Colonic mucosa (tissue), 4 donors: ENCODE data around the gene GPS1. TPM values are rescaled to one million over a fixed set of nuclear protein-coding genes. Genes with fewer than 3 reads are reported as not detected.

Experiments used
- DNase-seq: peaks from one replicate; pipeline ENCODE4 v3.0.0-alpha.2; 2020
- H3K27ac ChIP-seq: fragments of 200-600 bp; one replicate; pipeline ENCODE4 v1.8.0; 2021
- H3K27me3 ChIP-seq: fragments of 200-600 bp; one replicate; pipeline ENCODE4 v1.8.0; 2021
- H3K36me3 ChIP-seq: fragments of 200-600 bp; one replicate; pipeline ENCODE4 v1.8.0; 2021
- H3K4me1 ChIP-seq: fragments of 200-600 bp; one replicate; pipeline ENCODE4 v1.8.0; 2021; ENCODE audit warnings: mild to moderate bottlenecking
- H3K4me3 ChIP-seq: fragments of 200-600 bp; one replicate; pipeline ENCODE4 v1.8.0; 2021
- H3K9ac ChIP-seq, 2 donors: one replicate each; pipeline ENCODE4 v1.7.0; 2013; ENCODE audit warnings: control low read depth in 2 of 2, low read depth in 2 of 2, low read length in 2 of 2
- H3K9me3 ChIP-seq: fragments of 200-600 bp; one replicate; pipeline ENCODE4 v1.8.0; 2021
- intact Hi-C: fragments of 100-400 bp; cut with DNase I; formaldehyde crosslinking; loops from one replicate; pipeline ENCODE4 v1.14.1; 2022
- total RNA-seq, 2 donors: library from RNA; stranded (reverse); fragmentation: NEBNext Ultra II Directional in 1 of 2; extraction: Animal tissue kit (Norgen Biotek cat#: 25700) in 1 of 2; gene quantifications; one replicate each; pipeline ENCODE4 v1.2.1, GENCODE V29; 2021
- TF ChIP-seq, protein P1 (sequence below): fragments of 200-600 bp; IDR thresholded peaks from one replicate; pipeline ENCODE4 v1.8.0; 2022; ENCODE audit warnings: antibody characterized with exemption, mild to moderate bottlenecking
- donor health status: healthy.
- donor health status: DM: no; HTN: no; CAD: no.
- donor health status: DM: no; HTN: no; CAD: no.

The GPS1 gene
- total RNA-seq, 2 donors from 2014 or later: 70.8 to 129 TPM

DNA sequence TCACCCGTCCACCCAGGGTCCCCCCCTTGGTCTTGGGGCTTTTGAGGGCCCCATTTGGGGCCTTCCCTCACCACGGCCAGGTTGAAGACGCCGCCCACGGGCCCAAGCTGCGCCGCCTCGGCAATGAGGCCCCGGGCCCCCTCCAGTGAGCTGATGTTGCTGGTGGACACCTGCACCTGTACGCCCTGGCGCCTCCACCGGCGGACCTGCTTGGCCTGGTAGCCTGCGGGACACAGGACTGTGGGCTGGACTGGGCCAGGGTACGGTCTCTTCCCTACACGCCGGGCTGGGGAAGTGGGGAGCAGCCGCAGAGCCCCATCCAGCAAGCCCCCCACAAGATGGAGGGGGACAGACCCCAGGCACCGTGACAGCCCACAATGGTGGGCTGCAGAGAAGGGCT is 30.8 kb downstream of the GPS1 start:
- TF ChIP-seq, protein P1, sequence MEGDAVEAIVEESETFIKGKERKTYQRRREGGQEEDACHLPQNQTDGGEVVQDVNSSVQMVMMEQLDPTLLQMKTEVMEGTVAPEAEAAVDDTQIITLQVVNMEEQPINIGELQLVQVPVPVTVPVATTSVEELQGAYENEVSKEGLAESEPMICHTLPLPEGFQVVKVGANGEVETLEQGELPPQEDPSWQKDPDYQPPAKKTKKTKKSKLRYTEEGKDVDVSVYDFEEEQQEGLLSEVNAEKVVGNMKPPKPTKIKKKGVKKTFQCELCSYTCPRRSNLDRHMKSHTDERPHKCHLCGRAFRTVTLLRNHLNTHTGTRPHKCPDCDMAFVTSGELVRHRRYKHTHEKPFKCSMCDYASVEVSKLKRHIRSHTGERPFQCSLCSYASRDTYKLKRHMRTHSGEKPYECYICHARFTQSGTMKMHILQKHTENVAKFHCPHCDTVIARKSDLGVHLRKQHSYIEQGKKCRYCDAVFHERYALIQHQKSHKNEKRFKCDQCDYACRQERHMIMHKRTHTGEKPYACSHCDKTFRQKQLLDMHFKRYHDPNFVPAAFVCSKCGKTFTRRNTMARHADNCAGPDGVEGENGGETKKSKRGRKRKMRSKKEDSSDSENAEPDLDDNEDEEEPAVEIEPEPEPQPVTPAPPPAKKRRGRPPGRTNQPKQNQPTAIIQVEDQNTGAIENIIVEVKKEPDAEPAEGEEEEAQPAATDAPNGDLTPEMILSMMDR: no peak

DNA sequence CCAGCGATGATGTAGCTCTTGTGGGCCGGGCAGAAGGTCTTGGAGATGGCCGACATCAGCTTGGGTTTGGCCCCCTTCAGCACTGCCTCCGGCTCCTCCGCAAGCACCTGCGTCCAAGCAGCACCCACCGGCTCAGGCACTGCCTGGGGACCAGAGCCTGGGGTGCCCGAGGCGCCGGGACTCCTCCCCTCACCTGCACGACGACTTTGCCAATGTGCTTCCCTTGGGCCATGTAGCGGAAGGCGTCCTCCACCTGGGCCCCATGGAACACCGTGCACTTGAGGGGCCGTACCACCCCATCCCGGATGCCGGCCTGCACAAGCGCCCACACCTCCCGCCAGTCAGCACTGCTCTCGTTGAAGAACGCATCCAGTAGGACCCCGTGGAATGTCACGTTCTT is 31.3 kb downstream of the GPS1 start:
- intact Hi-C loops: no loop called here
- Histone ChIP-seq H3K27ac (no peak overlapping the region), H3K9me3 (no peaks in the 10 kb centered on the region), H3K27me3 (no peaks in the 10 kb centered on the region), H3K4me1 (no peaks in the 10 kb centered on the region), H3K9ac (no peak overlapping the region), H3K36me3 (peaks cover 53% of the 10 kb centered on the region), H3K4me3 (no peak overlapping the region)
- no peak for DNase-seq
- TF ChIP-seq, protein P1: no peak

More for the DNA sequence above, 30.8 kb downstream of the GPS1 start:
- Histone ChIP-seq H3K36me3 (peaks cover 47% of the 10 kb centered on the region), H3K4me1 (no peaks in the 10 kb centered on the region), H3K9ac (no peak overlapping the region), H3K4me3 (no peak overlapping the region), H3K27ac (no peak overlapping the region), H3K27me3 (no peaks in the 10 kb centered on the region), H3K9me3 (no peaks in the 10 kb centered on the region)
- intact Hi-C loops: no loop called here
- DNase-seq: no peak

DNA sequence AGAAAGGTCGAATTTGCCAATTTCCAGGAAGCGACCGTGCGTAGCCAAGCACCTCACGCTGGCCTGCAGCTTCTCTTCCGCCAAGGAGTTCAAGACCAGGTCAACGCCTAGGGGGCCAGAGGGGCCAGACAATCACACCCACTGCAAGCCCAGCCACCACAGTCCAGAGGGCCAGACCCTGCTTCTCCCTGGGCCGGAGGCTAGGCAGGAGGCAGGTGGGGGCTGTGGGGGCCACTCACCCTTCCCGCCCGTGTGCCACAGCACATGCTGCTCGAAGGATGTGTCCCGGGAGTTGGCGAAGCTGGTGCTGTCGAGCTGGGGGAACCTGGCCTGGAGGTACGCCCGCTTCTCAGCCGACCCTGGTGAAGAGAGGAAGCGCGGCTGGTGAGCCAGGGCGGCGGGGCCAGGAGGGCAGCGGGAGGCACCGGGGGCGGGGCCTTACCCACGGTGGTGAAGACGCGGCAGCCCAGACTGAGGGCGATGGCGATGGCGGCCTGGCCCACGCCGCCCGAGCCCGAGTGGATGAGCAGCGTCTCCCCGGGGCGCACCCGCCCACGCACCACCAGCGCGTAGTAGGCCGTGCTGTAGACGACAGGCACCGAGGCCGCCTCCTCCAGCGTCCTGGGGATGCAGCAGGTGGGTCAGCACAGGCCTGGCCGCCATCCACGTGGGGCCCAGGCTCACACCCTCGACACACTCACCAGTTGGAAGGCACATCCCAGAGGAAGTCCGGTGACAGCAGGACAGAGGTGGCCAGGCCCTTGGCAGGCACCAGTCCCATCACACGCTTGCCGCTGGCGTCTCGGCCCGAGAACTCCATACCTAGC is 32.0 kb downstream of the GPS1 start:
- H3K9ac ChIP-seq: no peak overlapping the region
- H3K27me3 ChIP-seq: no peaks in the 10 kb centered on the region
- intact Hi-C loops: no loop called here
- H3K4me1 ChIP-seq: no peaks in the 10 kb centered on the region
- H3K9me3 ChIP-seq: no peaks in the 10 kb centered on the region
- H3K27ac ChIP-seq: no peak overlapping the region
- DNase-seq: no peak
- TF ChIP-seq, protein P1: no peak
- H3K4me3 ChIP-seq: no peak overlapping the region
- H3K36me3 ChIP-seq: peaks cover 60% of the 10 kb centered on the region

DNA sequence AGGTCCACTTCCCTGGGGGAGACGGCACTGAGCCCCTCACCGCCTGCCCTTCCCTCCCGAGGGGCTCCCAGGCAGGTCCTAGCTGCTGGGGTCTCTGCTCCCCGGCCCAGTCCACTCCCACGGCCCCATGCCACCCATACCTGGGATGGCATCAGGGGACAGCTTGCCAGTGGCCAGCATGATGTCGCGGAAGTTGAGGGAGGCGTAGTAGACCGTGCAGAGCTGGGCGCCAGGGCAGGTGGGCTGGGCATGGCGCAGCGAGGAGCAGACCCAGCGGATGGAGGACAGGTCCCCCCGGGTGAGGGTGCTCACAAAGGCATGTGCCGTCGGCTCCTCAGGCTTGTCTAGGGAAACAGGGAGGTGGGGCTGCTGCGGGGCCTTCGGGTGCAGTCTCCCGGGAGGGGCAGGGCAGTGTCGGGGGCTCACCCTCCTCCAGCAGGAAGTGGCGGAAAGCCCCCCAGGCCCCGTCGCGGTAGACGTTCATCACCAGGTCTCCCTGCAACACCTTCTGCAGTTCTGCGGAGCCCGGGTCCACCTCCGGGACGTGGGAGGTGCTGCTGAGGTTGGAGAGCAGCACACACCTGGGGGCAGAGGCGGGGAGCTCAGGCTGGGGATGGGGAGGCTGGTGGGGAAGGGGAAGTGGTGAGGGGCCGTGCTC is 32.8 kb downstream of the GPS1 start:
- H3K27me3 ChIP-seq: no peaks in the 10 kb centered on the region
- intact Hi-C loops: no loop called here
- H3K9me3 ChIP-seq: no peaks in the 10 kb centered on the region
- H3K9ac ChIP-seq: no peak overlapping the region
- H3K4me1 ChIP-seq: no peaks in the 10 kb centered on the region
- no peak overlapping the region for H3K4me3 ChIP-seq
- H3K36me3 ChIP-seq: peaks cover 65% of the 10 kb centered on the region
- TF ChIP-seq, protein P1: no peak
- DNase-seq: no peak
- no peak overlapping the region for H3K27ac ChIP-seq

DNA sequence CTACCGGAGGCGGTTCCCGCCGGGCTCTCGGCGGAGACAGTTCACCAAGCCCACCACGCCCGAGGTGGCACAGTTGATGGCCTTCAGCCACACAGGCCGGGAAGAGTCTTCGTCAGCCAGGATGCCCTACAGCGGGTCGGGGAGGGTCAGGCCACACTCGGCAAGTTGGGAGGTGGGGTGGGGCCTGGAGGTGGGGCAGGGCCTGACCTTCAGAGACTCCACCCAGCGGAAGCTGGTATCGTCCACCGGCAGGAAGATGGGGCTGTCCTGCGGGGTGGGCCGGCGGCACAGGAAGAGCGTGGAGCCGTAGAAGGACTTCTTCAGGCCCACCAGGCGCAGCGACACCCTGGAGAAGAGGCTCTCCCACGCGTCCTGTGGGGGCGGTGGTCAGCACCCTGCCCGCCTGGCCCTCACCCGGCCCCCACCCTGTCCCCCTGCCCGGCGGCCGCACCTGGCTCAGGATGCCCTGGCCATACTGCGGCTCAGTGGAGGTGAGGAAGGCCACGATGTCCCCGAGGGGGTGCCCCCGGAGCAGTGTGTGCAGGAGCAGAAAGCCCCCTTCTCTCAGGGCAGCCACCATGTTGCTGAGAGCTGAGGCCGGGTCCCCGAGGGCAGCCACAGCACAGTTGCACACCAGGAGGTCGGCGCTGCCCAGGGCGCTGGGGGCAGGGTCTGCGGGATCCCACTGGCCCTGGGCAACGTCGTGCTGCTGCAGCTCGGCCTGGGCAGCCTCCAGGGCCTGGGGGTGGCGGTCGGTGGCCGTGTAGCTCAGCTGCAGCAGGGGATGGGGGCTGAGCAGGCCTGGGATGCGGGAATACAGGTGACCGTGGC is 33.5 kb downstream of the GPS1 start:
- no peak overlapping the region for H3K9ac ChIP-seq
- H3K27ac ChIP-seq: no peak overlapping the region
- no peak for DNase-seq
- TF ChIP-seq, protein P1: no peak
- no peaks in the 10 kb centered on the region for H3K27me3 ChIP-seq
- H3K4me3 ChIP-seq: no peak overlapping the region
- no peaks in the 10 kb centered on the region for H3K9me3 ChIP-seq
- H3K36me3 ChIP-seq: peaks cover 72% of the 10 kb centered on the region
- intact Hi-C loops: no loop called here
- H3K4me1 ChIP-seq: no peaks in the 10 kb centered on the region
